ENCODE data around the gene ANTXR1. TPM values are rescaled to one million over a fixed set of nuclear protein-coding genes. Genes with fewer than 3 reads are reported as not detected.
A peak's percentile ranks its signal among the peaks of the same experiment; 100 is the strongest.

The ANTXR1 gene
- total and polyA plus RNA-seq, 2 of the 8 experiments (the other 6 are each of a cell fraction or from before 2014, with no cell fraction given) = 15.8 to 44.3 TPM

DNA sequence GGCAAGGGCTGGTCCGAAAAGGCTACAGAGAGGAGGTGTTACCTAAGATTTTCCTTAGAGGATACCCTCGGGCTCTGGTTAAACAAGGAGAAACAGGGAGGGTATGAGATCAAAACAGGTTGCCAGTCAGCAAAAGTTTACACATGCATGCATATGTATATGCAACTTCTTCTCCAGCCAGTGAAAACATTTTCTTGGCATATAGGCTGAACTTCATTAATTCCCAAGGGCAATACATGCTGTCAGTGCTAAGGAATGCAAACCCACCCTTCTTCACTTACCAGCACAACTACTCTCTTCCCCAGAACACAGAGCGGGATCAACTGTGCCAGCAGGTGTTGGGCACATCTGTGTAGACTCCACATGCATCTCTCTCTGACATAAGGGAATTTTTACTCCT lies 198.1 kb downstream of the ANTXR1 start:
- no peaks in the 10 kb centered on the region for H4K20me1 ChIP-seq (replicated peaks in 1 of 2; ENCODE audit: control insufficient read depth in 1 of 2, insufficient read depth in 2 of 2, low read length in 2 of 2)
- H3K4me2 ChIP-seq (ENCODE audit: insufficient read depth in 1 of 2, low read depth in 2 of 2, low read length in 2 of 2) = no peak overlapping the region
- ChIA-PET CTCF (ENCODE audit: partially characterized antibody) (interaction anchor here (1.4 kb wide), 1 partner anchor 18 kb away, joined by 4 read pairs; no protein-coding TSS in a partner anchor), POLR2A (ENCODE audit: partially characterized antibody) (no interaction called here)
- no peak overlapping the region for H3K9ac ChIP-seq (replicated peaks in 1 of 4; ENCODE audit: extremely low read depth in 1 of 4, low read depth in 3 of 4, low read length in 3 of 4)
- H2BK5ac ChIP-seq (ENCODE audit: low read depth, low read length) = no peak overlapping the region
- H3K4me1 ChIP-seq (replicated peaks in 1 of 4; ENCODE audit: control insufficient read depth in 3 of 4, insufficient read depth in 4 of 4, low read length in 3 of 4) = peaks cover 2 to 24% (median 16%) of the 10 kb centered on the region in 4 experiments
- H3K36me3 ChIP-seq (ENCODE audit: control insufficient read depth in 2 of 4, insufficient read depth in 4 of 4, low read length in 3 of 4) = no peaks in the 10 kb centered on the region; a peak in 1 of 8 replicates
- H3K23ac ChIP-seq (ENCODE audit: insufficient read length) = no peak overlapping the region
- H3K27me3 ChIP-seq (replicated peaks in 1 of 4; ENCODE audit: control insufficient read depth in 3 of 4, extremely low read depth in 1 of 4, insufficient read depth in 3 of 4, low read length in 3 of 4) = no peaks in the 10 kb centered on the region
- H3K79me1 ChIP-seq (ENCODE audit: low read depth, low read length) = no peaks in the 10 kb centered on the region
- no peak overlapping the region for H3K56ac ChIP-seq (replicated peaks; ENCODE audit: insufficient read length, low read depth, low read length)
- no peak overlapping the region for H2AK5ac ChIP-seq (ENCODE audit: low read depth, low read length)
- H3K9me3 ChIP-seq (ENCODE audit: insufficient read depth in 2 of 2, low read depth in 1 of 2, low read length in 1 of 2) = no peaks in the 10 kb centered on the region
- H2BK120ac ChIP-seq (replicated peaks; ENCODE audit: low read depth, low read length) = no peak overlapping the region
- H3K79me2 ChIP-seq (ENCODE audit: control insufficient read depth in 1 of 2, insufficient read depth in 2 of 2, low read length in 2 of 2) = no peaks in the 10 kb centered on the region
- no peak overlapping the region for H3K18ac ChIP-seq (ENCODE audit: extremely low read depth, low read length)
- H3K27ac ChIP-seq (ENCODE audit: low read depth, low read length) = no peak overlapping the region
- H4K8ac ChIP-seq (ENCODE audit: extremely low read depth, insufficient read depth, low read length) = no peak overlapping the region
- 92% methylated on average over 3 of the region's 3 CpGs; no CpG with 5 or more reads in 1 of the 2 experiments for WGBS, 2 experiments (ENCODE audit: extremely low coverage in 1 of 2, insufficient coverage in 1 of 2, insufficient read length in 1 of 2, insufficient replicate concordance in 2 of 2, low coverage in 1 of 2, low lambda C conversion rate in 2 of 2, missing lambda C conversion rate in 1 of 2)
- no peak overlapping the region for H2AFZ ChIP-seq (ENCODE audit: low read length)
- H2BK15ac ChIP-seq (ENCODE audit: low read length) = 0 out of 2 replicates have a peak overlapping the region, but pooled peaks have one; percentile 36
- H3K4me3 ChIP-seq (ENCODE audit: extremely low read depth in 1 of 4, insufficient read depth in 2 of 4, low read depth in 3 of 4, low read length in 4 of 4) = no peak overlapping the region
- no peaks in the 10 kb centered on the region for H3K23me2 ChIP-seq (ENCODE audit: low read depth, low read length)
- H3K4ac ChIP-seq (replicated peaks; ENCODE audit: insufficient read length, low read depth, low read length) = no peak overlapping the region
- H2BK20ac ChIP-seq (ENCODE audit: low read length) = no peak overlapping the region
- TF ChIP-seq, protein P1, sequence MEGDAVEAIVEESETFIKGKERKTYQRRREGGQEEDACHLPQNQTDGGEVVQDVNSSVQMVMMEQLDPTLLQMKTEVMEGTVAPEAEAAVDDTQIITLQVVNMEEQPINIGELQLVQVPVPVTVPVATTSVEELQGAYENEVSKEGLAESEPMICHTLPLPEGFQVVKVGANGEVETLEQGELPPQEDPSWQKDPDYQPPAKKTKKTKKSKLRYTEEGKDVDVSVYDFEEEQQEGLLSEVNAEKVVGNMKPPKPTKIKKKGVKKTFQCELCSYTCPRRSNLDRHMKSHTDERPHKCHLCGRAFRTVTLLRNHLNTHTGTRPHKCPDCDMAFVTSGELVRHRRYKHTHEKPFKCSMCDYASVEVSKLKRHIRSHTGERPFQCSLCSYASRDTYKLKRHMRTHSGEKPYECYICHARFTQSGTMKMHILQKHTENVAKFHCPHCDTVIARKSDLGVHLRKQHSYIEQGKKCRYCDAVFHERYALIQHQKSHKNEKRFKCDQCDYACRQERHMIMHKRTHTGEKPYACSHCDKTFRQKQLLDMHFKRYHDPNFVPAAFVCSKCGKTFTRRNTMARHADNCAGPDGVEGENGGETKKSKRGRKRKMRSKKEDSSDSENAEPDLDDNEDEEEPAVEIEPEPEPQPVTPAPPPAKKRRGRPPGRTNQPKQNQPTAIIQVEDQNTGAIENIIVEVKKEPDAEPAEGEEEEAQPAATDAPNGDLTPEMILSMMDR (IDR thresholded peaks at IDR 0.05; ENCODE audit: control extremely low read depth in 1 of 3, insufficient read depth in 1 of 3, low read depth in 1 of 3, low read length in 3 of 3) = no peak
- TF ChIP-seq SRF (IDR thresholded peaks at IDR 0.05; ENCODE audit: low read depth, low read length) = no peak
- TF ChIP-seq, protein P2, sequence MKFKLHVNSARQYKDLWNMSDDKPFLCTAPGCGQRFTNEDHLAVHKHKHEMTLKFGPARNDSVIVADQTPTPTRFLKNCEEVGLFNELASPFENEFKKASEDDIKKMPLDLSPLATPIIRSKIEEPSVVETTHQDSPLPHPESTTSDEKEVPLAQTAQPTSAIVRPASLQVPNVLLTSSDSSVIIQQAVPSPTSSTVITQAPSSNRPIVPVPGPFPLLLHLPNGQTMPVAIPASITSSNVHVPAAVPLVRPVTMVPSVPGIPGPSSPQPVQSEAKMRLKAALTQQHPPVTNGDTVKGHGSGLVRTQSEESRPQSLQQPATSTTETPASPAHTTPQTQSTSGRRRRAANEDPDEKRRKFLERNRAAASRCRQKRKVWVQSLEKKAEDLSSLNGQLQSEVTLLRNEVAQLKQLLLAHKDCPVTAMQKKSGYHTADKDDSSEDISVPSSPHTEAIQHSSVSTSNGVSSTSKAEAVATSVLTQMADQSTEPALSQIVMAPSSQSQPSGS (IDR thresholded peaks at IDR 0.05; ENCODE audit: low read length) = no peak
- TF ChIP-seq, protein P3, sequence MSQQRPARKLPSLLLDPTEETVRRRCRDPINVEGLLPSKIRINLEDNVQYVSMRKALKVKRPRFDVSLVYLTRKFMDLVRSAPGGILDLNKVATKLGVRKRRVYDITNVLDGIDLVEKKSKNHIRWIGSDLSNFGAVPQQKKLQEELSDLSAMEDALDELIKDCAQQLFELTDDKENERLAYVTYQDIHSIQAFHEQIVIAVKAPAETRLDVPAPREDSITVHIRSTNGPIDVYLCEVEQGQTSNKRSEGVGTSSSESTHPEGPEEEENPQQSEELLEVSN (IDR thresholded peaks at IDR 0.05) = no peak
- TF ChIP-seq TAF1 (IDR thresholded peaks at IDR 0.05; ENCODE audit: low read depth, low read length) = no peak
- TF ChIP-seq CHD1 (IDR thresholded peaks at IDR 0.05; ENCODE audit: low read depth, low read length) = no peak
- TF ChIP-seq ASH2L (IDR thresholded peaks at IDR 0.05; ENCODE audit: low read length) = no peak
- H2BK12ac ChIP-seq (ENCODE audit: low read depth, low read length) = no peak overlapping the region
- H4K91ac ChIP-seq (replicated peaks; ENCODE audit: insufficient read length, low read length) = no peak overlapping the region
- DNase-seq (ENCODE audit: low read depth in 1 of 2, low spot score in 2 of 2) = no peak
- FAIRE-seq = no peak
- H3K14ac ChIP-seq (ENCODE audit: insufficient read length) = no peak overlapping the region
- H4K5ac ChIP-seq (ENCODE audit: insufficient read length, low read depth, low read length) = no peak overlapping the region

All from H1 (cell line).